GM23338 (cell line): Measurements from ENCODE around the gene APAF1. TPM values are rescaled to one million over a fixed set of nuclear protein-coding genes. Genes with fewer than 3 reads are reported as not detected.

Experiments
- ATAC-seq: fragments of 200-7000 bp; cut with Tn5 transposase; 3 replicates; pipeline ENCODE4 v1.9.1; 2020
- DNase-seq: peaks from one replicate; pipeline ENCODE4 v3.0.0-alpha.2; 2015; ENCODE audit warnings: low spot score
- H2AFZ ChIP-seq: fragments of 200-600 bp; sonication (generic); 2 replicates; pipeline ENCODE4 v1.8.0; 2016; ENCODE audit warnings: antibody characterized with exemption, mild to moderate bottlenecking, moderate library complexity
- H3F3A ChIP-seq: fragments of 200-600 bp; sonication (generic); replicated peaks from 2 replicates; pipeline ENCODE4 v1.8.0; 2017; ENCODE audit warnings: antibody characterized with exemption, mixed run types, low read depth
- H3K27ac ChIP-seq: fragments of 200-600 bp; sonication (generic); 2 replicates; pipeline ENCODE4 v1.6.1; 2016; ENCODE audit warnings: low read depth
- H3K27me3 ChIP-seq: fragments of 200-600 bp; sonication (generic); 2 replicates; pipeline ENCODE4 v1.8.0; 2016; ENCODE audit warnings: mild to moderate bottlenecking, mixed run types, moderate library complexity; ENCODE audit not compliant: insufficient read depth
- H3K36me3 ChIP-seq: fragments of 200-600 bp; sonication (generic); 2 replicates; pipeline ENCODE4 v1.8.0; 2016; ENCODE audit warnings: mild to moderate bottlenecking; ENCODE audit not compliant: insufficient read depth
- H3K4me1 ChIP-seq: fragments of 200-600 bp; sonication (generic); 2 replicates; pipeline ENCODE4 v1.8.0; 2016; ENCODE audit warnings: mild to moderate bottlenecking, moderate library complexity; ENCODE audit not compliant: insufficient read depth
- H3K4me2 ChIP-seq: fragments of 200-600 bp; sonication (generic); 2 replicates; pipeline ENCODE4 v1.7.1; 2017; ENCODE audit warnings: mixed run types
- H3K4me3 ChIP-seq: fragments of 200-600 bp; sonication (generic); 2 replicates; pipeline ENCODE4 v1.6.1; 2016; ENCODE audit warnings: mixed run types
- H3K79me2 ChIP-seq: fragments of 200-600 bp; sonication (generic); replicated peaks from 2 replicates; pipeline ENCODE4 v1.8.0; 2017; ENCODE audit warnings: mild to moderate bottlenecking; ENCODE audit not compliant: insufficient read depth
- H3K9me2 ChIP-seq: fragments of 200-600 bp; sonication (generic); 2 replicates; pipeline ENCODE4 v1.8.0; 2017; ENCODE audit not compliant: insufficient read depth
- H4K20me1 ChIP-seq: fragments of 200-600 bp; sonication (generic); replicated peaks from 2 replicates; pipeline ENCODE4 v1.8.0; 2017; ENCODE audit warnings: mild to moderate bottlenecking; ENCODE audit not compliant: insufficient read depth
- H3K27ac Mint-ChIP-seq: 2 replicates; pipeline ENCODE4 v1.8.0; 2020; ENCODE audit warnings: inconsistent platforms, mild to moderate bottlenecking, moderate library complexity, mixed read lengths
- H3K27me3 Mint-ChIP-seq: 3 replicates; pipeline ENCODE4 v1.8.0; 2022; ENCODE audit warnings: low read depth, mild to moderate bottlenecking, moderate library complexity, mixed read lengths, inconsistent platforms; ENCODE audit not compliant: insufficient read depth, poor library complexity
- H3K36me3 Mint-ChIP-seq: 3 replicates; pipeline ENCODE4 v1.8.0; 2021; ENCODE audit warnings: low read depth, mild to moderate bottlenecking, inconsistent platforms, moderate library complexity, mixed read lengths
- H3K4me1 Mint-ChIP-seq: 3 replicates; pipeline ENCODE4 v1.8.0; 2020; ENCODE audit warnings: mild to moderate bottlenecking, inconsistent platforms, mixed read lengths
- H3K4me3 Mint-ChIP-seq: 3 replicates; pipeline ENCODE4 v1.8.0; 2021; ENCODE audit warnings: moderate library complexity, mild to moderate bottlenecking, inconsistent platforms, mixed read lengths
- H3K9me3 Mint-ChIP-seq: 3 replicates; pipeline ENCODE4 v1.8.0; 2020; ENCODE audit warnings: moderate library complexity, mild to moderate bottlenecking, inconsistent platforms, mixed read lengths
- CREB1 ChIP-seq: fragments of 250-450 bp; sonication (Bioruptor Pico); IDR thresholded peaks from 2 replicates; pipeline ENCODE4 v1.5.0; 2020; ENCODE audit warnings: low read depth, mild to moderate bottlenecking, moderate library complexity
- EZH2 ChIP-seq: fragments of 200-600 bp; sonication (generic); IDR thresholded peaks from one replicate; pipeline ENCODE4 v1.8.0; 2017; ENCODE audit warnings: antibody characterized with exemption, mild to moderate bottlenecking, low read depth; ENCODE audit not compliant: unreplicated experiment
- JUNB ChIP-seq: IDR thresholded peaks from one replicate; pipeline ENCODE4 v1.6.1; 2016; ENCODE audit warnings: antibody characterized with exemption; ENCODE audit not compliant: unreplicated experiment
- STAT1 ChIP-seq: IDR thresholded peaks from one replicate; pipeline ENCODE4 v1.6.1; 2016; ENCODE audit warnings: antibody characterized with exemption; ENCODE audit not compliant: unreplicated experiment
- ZNF114 ChIP-seq: fragments of 250-450 bp; sonication (Bioruptor Pico); IDR thresholded peaks from 2 replicates; pipeline ENCODE4 v1.5.0; 2020; ENCODE audit warnings: mild to moderate bottlenecking, moderate library complexity
- ZNF462 ChIP-seq: fragments of 250-450 bp; sonication (Bioruptor Pico); IDR thresholded peaks from 2 replicates; pipeline ENCODE4 v1.5.0; 2020; ENCODE audit warnings: mild to moderate bottlenecking, moderate library complexity
- polyA plus RNA-seq: library from polyadenylated mRNA; unstranded; fragments of >200 nt; fragmentation: Nextera tagmentation; extraction: Ambion mirVana; gene quantifications from 2 replicates; pipeline ENCODE4 v1.2.1, GENCODE V29; 2016
- total RNA-seq: library from RNA; depleted of rRNA; stranded (reverse); fragments of >200 nt; shearing (Covaris generic); gene quantifications from 2 replicates; pipeline ENCODE4 v1.2.3, GENCODE V29; 2014
- TF ChIP-seq, protein P1 (sequence below): IDR thresholded peaks from 2 replicates; pipeline ENCODE4 v1.6.1; 2016; ENCODE audit warnings: antibody characterized with exemption
- TF ChIP-seq, protein P2 (sequence below): IDR thresholded peaks from one replicate; pipeline ENCODE4 v1.6.1; 2018; ENCODE audit warnings: antibody characterized with exemption; ENCODE audit not compliant: unreplicated experiment

Gene APAF1
- total and polyA plus RNA-seq, 2 experiments from 2014 or later = 12.0 to 31.2 TPM

DNA sequence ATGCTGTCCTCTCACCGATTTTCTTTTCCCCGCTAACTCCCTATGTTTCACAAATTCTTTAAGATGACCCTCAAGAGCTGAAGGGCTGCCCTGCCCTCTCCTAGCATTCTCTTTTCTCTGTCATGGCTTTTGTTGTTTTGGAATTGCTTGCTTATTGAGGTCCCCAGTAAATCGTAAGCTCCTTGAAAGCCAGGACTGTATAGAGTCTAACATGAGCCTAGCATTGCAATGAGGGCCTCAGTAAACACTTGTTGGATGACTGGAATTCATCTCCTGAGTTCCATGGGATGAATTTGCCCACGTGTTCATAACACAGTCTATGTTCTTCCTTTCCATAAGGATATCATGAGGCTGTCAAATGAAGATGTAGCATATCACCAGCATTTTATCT, 92.2 kb downstream of the APAF1 start:
- H3K27me3 ChIP-seq = no peaks in the 10 kb centered on the region
- Mint-ChIP-seq H3K27ac (no peak overlapping the region), H3K9me3 (no peaks in the 10 kb centered on the region), H3K4me1 (peaks cover 15% of the 10 kb centered on the region), H3K27me3 (peaks cover 7% of the 10 kb centered on the region), H3K36me3 (no peaks in the 10 kb centered on the region), H3K4me3 (no peak overlapping the region)
- no peaks in the 10 kb centered on the region for H3K9me2 ChIP-seq
- no peaks in the 10 kb centered on the region for H3K79me2 ChIP-seq
- no peak overlapping the region for H3K4me3 ChIP-seq
- no peaks in the 10 kb centered on the region for H3K36me3 ChIP-seq
- H3K4me1 ChIP-seq = peaks cover 11% of the 10 kb centered on the region
- no peaks in the 10 kb centered on the region for H4K20me1 ChIP-seq
- no peaks in the 10 kb centered on the region for H3F3A ChIP-seq
- H3K4me2 ChIP-seq = no peak overlapping the region
- ATAC-seq = no peak
- TF ChIP-seq, protein P1, sequence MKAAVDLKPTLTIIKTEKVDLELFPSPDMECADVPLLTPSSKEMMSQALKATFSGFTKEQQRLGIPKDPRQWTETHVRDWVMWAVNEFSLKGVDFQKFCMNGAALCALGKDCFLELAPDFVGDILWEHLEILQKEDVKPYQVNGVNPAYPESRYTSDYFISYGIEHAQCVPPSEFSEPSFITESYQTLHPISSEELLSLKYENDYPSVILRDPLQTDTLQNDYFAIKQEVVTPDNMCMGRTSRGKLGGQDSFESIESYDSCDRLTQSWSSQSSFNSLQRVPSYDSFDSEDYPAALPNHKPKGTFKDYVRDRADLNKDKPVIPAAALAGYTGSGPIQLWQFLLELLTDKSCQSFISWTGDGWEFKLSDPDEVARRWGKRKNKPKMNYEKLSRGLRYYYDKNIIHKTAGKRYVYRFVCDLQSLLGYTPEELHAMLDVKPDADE = no peak
- TF ChIP-seq CREB1 (CRISPR knock-in tag) = no peak
- TF ChIP-seq EZH2 = no peak
- TF ChIP-seq ZNF114 = no peak
- TF ChIP-seq, protein P2, sequence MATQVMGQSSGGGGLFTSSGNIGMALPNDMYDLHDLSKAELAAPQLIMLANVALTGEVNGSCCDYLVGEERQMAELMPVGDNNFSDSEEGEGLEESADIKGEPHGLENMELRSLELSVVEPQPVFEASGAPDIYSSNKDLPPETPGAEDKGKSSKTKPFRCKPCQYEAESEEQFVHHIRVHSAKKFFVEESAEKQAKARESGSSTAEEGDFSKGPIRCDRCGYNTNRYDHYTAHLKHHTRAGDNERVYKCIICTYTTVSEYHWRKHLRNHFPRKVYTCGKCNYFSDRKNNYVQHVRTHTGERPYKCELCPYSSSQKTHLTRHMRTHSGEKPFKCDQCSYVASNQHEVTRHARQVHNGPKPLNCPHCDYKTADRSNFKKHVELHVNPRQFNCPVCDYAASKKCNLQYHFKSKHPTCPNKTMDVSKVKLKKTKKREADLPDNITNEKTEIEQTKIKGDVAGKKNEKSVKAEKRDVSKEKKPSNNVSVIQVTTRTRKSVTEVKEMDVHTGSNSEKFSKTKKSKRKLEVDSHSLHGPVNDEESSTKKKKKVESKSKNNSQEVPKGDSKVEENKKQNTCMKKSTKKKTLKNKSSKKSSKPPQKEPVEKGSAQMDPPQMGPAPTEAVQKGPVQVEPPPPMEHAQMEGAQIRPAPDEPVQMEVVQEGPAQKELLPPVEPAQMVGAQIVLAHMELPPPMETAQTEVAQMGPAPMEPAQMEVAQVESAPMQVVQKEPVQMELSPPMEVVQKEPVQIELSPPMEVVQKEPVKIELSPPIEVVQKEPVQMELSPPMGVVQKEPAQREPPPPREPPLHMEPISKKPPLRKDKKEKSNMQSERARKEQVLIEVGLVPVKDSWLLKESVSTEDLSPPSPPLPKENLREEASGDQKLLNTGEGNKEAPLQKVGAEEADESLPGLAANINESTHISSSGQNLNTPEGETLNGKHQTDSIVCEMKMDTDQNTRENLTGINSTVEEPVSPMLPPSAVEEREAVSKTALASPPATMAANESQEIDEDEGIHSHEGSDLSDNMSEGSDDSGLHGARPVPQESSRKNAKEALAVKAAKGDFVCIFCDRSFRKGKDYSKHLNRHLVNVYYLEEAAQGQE = no peak
- TF ChIP-seq ZNF462 (CRISPR knock-in tag) = no peak
- TF ChIP-seq JUNB = no peak
- TF ChIP-seq STAT1 = no peak
- no peak overlapping the region for H3K27ac ChIP-seq
- H2AFZ ChIP-seq = no peak overlapping the region
- DNase-seq = no peak
